ENCODE data around the gene WDR90. TPM values are rescaled to one million over a fixed set of nuclear protein-coding genes. Genes with fewer than 3 reads are reported as not detected.

Gene WDR90
- total RNA-seq, 1 donor from 2014 or later, result 75.9 TPM

DNA sequence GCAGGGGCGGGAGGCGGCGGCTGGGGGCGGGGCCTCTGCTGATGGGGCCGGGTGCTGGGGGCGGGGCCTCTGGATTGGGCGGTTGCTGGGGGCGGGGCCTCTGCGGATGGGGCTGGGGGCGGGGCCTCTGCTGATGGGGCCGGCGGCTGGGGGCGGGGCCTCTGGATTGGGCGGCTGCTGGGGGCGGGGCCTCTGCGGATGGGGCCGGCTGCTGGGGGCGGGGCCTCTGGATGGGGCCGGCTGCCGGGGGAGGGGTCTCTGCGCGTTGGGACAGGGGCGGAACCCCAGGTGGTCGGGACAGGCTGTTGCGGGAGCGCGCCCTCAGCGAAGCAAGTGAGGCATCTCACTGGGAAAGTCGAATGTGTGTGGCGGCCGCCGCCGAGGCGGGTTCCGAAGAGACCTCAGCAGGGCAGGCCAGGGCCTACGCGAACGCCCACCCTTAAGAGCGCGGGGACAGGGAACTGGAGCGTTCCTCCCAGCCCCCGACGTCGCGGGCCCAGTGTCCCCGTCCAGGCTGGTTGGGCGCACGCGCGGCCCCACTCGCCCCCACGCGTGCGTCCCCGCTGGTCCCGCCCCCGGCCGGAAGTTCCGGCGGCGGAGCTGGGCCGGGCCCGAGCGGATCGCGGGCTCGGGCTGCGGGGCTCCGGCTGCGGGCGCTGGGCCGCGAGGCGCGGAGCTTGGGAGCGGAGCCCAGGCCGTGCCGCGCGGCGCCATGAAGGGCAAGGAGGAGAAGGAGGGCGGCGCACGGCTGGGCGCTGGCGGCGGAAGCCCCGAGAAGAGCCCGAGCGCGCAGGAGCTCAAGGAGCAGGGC lies 30.9 kb downstream of the WDR90 start, which contains the start of gene STUB1:
STUB1 (plus strand) TSS at position 597 of the 811 bp plus-strand sequence; CDS start at position 713, 116 bp downstream.
- H3K27ac Mint-ChIP-seq, result peak within 1 kb of the TSS; percentile 90
- peak within 1 kb of the TSS; percentile 78 for H3K4me3 Mint-ChIP-seq
- H3K4me1 Mint-ChIP-seq, result peaks cover 20% of the 10 kb centered on the region
- peaks cover 8% of the 10 kb centered on the region for H3K27me3 Mint-ChIP-seq (ENCODE audit: low read depth)
- H3K9me3 Mint-ChIP-seq, result no peaks in the 10 kb centered on the region
- DNase-seq (ENCODE audit: low spot score in 2 of 2, unreplicated experiment in 2 of 2), result peak; percentile 92 to 94
- TF ChIP-seq CTCF (IDR thresholded peaks at IDR 0.05; ENCODE audit: unreplicated experiment), result no peak
- peaks cover 9% of the 10 kb centered on the region for H3K36me3 Mint-ChIP-seq

DNA sequence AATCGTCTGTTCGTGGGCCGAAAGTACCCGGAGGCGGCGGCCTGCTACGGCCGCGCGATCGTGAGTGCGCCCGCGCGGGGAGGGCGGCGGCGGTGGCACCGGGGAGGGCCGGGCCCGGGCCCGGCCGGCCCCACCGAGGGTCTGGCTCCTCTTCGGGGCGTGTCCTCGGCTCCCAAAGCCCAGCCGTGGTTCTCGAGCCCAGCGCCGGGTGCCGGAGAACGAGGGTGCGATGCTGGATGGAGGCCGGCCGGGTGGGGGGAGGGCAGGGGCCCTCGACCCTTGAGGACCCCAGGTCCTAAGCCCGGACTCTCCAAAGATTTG lies 31.4 kb downstream of the WDR90 start:
- no peak for DNase-seq (ENCODE audit: low spot score in 2 of 2, unreplicated experiment in 2 of 2)
- peaks cover 9% of the 10 kb centered on the region for H3K36me3 Mint-ChIP-seq
- peak overlapping the region; percentile 78 for H3K4me3 Mint-ChIP-seq
- TF ChIP-seq CTCF (IDR thresholded peaks at IDR 0.05; ENCODE audit: unreplicated experiment), result no peak
- peaks cover 20% of the 10 kb centered on the region for H3K4me1 Mint-ChIP-seq
- no peak overlapping the region for H3K27ac Mint-ChIP-seq
- H3K27me3 Mint-ChIP-seq (ENCODE audit: low read depth), result peaks cover 5% of the 10 kb centered on the region
- no peaks in the 10 kb centered on the region for H3K9me3 Mint-ChIP-seq

GRCh38 chr16:680967-681745 lies 32.0 kb downstream of the WDR90 start:
- H3K9me3 Mint-ChIP-seq, result no peaks in the 10 kb centered on the region
- H3K4me3 Mint-ChIP-seq, result peak overlapping the region; percentile 78
- peak overlapping the region; percentile 73 for H3K27ac Mint-ChIP-seq
- H3K36me3 Mint-ChIP-seq, result peaks cover 11% of the 10 kb centered on the region
- no peak for TF ChIP-seq CTCF (IDR thresholded peaks at IDR 0.05; ENCODE audit: unreplicated experiment)
- peaks cover 5% of the 10 kb centered on the region for H3K27me3 Mint-ChIP-seq (ENCODE audit: low read depth)
- H3K4me1 Mint-ChIP-seq, result peaks cover 20% of the 10 kb centered on the region
- no peak for DNase-seq (ENCODE audit: low spot score in 2 of 2, unreplicated experiment in 2 of 2)

GRCh38 chr16:681746-682427 lies 32.7 kb downstream of the WDR90 start:
- TF ChIP-seq CTCF (IDR thresholded peaks at IDR 0.05; ENCODE audit: unreplicated experiment), result no peak
- H3K27me3 Mint-ChIP-seq (ENCODE audit: low read depth), result peaks cover under 1% of the 10 kb centered on the region
- peaks cover 11% of the 10 kb centered on the region for H3K36me3 Mint-ChIP-seq
- peak overlapping the region; percentile 78 for H3K4me3 Mint-ChIP-seq
- no peak for DNase-seq (ENCODE audit: low spot score in 2 of 2, unreplicated experiment in 2 of 2)
- H3K27ac Mint-ChIP-seq, result peak overlapping the region; percentile 39
- H3K4me1 Mint-ChIP-seq, result peaks cover 20% of the 10 kb centered on the region
- H3K9me3 Mint-ChIP-seq, result no peaks in the 10 kb centered on the region

GRCh38 chr16:682493-683395 lies 33.6 kb downstream of the WDR90 start:
- H3K4me1 Mint-ChIP-seq, result peaks cover 20% of the 10 kb centered on the region
- peak overlapping the region; percentile 73 for H3K27ac Mint-ChIP-seq
- TF ChIP-seq CTCF (IDR thresholded peaks at IDR 0.05; ENCODE audit: unreplicated experiment), result no peak
- H3K4me3 Mint-ChIP-seq, result peak overlapping the region; percentile 78
- peaks cover 11% of the 10 kb centered on the region for H3K36me3 Mint-ChIP-seq
- no peaks in the 10 kb centered on the region for H3K9me3 Mint-ChIP-seq
- no peaks in the 10 kb centered on the region for H3K27me3 Mint-ChIP-seq (ENCODE audit: low read depth)
- DNase-seq (ENCODE audit: low spot score in 2 of 2, unreplicated experiment in 2 of 2), result no peak

Measured in mesothelial cell of epicardium (in vitro differentiated cells).